SHP77 (cell line): Measurements from ENCODE around the gene SNX32.

Source experiments
- DNase-seq, 2 experiments: peaks; one replicate each; lab custom pipeline; 2025; lab: John Stamatoyannopoulos, UW

Gene SNX32

DNA sequence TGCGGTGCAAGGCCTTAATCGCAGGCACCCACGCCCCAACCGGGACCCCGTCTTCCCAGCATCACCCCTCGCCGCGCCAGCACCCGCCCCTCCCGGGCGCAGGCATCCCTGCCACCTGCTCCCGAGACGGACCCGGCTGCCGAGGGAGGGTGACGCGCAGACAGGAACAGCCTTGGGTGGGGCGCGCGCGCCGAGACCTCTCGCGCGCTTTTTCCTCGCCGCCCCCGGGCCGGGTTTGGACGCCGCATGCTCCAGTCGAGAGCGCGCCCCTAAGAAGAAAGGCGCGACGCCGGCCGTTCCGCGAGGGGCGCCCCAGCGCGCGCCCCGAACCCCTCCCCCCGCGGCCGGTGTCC, 23.7 kb downstream of the SNX32 start:
- no peak for DNase-seq

DNA sequence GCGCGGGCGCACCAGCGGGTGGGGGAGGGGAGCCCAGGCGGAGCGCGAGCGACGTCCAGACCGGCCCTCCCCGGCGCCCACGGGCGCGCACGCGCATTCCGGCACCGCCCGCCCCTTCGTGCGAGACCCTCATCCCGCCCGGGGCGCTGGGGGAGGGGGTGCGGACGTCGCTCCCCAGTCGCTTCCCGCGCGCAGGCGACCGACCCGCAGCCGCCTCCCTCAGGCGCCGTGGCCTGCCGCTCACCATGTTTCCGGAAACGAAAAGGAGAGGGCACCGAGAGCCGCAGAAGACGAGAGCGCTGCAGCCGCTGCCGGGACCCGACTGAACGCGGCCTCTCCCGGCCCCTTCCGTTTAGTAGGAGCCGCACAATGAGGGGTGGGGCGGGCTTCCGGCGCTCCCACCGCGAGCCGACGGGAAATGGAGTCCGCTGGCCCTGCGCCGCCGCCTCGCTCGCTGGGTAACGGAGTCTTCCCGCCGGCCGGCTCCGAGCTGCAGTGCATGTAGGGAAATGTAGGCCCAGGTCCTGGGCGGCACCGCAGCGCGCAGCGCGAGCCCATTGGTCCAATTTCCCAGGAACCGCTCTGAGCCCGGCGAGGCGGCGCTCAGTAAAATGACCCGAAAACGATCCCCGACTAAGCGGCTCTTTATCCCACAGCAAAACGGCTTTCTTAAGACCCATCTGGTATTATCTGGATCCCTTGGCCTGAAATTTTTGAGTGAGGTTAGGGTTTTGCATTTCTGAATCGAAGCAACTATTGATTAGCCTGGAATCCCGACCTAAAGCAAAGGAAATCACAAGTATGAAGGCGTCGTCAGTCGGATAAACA, 24.3 kb downstream of the SNX32 start, which contains the start of gene CFL1:
TSS of gene CFL1 (minus strand) at position 328 of the 828 bp plus-strand sequence. CDS start at position 247, 81 bp downstream.
- DNase-seq, result peak; percentile 90 to 96

DNA sequence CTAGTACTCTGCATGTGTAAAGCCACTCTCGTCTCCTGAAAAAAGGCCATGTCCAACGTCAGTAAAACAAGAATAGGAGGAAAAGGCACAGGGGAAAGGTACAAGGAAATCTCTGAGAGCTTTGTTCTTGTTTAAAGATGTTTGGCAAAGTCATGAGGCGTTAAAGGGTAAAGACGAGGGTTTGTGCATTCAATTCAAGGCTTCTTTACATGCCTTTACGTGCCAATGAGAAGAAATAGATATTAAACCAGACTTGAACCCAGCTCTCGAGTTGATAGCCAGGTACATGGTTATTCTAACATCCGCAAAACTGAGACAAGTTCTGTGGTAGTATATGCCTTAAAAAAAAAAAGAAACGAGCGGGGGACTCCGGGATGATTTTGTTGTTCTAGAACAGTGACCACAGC, 24.9 kb downstream of the SNX32 start:
- no peak for DNase-seq

DNA sequence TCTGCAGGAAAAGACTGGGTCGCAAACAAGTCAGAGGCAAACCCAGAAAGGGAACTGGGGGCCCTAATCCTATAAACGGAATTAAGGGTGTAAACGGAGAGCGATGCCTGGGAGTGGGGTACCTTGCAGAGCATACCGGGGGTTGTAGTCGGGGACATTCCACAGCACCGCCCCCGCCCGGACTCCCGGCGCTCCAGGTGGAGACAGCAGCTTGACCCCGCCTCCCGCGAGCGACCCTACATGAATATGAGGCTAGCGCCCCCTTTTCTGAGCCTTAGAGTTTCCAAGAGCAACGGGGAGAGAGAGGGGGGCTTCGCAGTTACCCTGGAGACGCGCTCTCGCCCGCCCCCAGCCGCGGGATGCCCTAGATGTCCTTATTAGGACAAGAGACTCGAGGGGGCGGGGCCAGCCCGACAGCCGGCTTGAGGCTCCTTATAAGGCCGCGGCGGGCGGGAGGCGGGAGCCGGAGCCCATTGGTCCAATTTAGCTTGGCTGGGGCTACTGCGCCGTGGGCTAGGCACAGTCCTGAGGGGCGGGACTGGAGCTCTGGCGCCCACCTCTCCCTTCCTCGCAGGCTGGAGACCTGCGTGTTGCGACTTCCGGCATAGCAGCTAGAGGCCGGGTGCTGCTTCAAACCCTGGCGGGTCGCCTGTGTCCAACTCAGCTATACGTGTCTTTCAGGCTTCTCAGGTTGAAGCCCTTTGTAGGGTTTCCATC, 25.5 kb downstream of the SNX32 start:
- peak; percentile 96 to 98 for DNase-seq

DNA sequence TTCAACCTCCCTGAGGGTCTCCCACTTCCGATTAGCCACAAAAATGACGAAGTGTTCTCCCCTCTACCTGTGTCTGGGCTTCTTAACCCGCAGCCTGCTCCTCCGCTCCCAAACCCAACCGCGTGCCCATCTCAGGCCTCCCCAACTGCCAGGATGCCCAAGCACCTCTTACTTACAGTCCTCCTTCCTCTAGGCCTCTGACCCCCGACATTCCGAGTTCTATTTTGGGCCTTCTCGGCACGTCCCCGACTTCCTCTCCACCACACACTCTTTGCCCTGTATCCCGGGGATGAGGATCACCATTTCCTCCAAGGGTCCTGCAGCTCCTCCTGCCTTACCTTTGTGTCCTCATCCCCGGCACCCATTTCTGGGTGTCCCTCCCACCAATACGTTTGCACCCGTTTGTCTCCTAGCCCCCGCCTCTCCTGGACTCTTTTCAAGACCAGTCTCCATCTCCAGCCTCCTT, 26.1 kb downstream of the SNX32 start:
- no peak for DNase-seq

DNA sequence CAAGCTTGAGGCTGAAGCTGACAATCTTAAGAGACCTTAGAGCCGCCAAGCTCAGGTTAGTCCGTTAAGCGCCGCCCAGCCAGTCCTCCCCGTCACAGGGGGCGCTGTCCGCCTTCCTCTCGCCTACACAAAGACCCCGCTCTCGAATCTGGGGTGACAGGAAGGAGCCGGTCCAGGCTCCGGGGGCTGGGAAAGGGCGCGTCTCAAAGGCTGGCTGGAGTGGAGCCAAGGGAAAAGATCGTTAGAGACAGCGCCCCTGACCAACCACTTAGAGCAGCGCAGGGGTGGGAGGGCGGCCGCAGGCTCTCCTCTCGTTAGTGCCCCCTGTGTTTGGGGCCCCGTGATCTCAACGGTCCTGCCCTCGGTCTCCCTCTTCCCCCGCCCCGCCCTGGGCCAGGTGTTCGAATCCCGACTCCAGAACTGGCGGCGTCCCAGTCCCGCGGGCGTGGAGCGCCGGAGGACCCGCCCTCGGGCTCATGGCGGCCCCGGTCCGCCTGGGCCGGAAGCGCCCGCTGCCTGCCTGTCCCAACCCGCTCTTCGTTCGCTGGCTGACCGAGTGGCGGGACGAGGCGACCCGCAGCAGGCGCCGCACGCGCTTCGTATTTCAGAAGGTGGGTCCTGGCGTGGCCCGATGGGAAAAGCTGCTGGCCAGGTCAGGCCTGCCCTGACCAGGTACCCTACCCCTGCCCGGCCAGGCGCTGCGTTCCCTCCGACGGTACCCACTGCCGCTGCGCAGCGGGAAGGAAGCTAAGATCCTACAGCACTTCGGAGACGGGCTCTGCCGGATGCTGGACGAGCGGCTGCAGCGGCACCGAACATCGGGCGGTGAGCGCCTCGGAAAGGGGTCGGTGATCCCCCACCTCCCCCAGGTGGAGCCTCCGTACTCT, 26.8 kb downstream of the SNX32 start, which contains the start of gene MUS81:
TSS of gene MUS81 (plus strand) at position 156 of the 887 bp plus-strand sequence. CDS start at position 477, 321 bp downstream.
- peak; percentile 94 for DNase-seq

DNA sequence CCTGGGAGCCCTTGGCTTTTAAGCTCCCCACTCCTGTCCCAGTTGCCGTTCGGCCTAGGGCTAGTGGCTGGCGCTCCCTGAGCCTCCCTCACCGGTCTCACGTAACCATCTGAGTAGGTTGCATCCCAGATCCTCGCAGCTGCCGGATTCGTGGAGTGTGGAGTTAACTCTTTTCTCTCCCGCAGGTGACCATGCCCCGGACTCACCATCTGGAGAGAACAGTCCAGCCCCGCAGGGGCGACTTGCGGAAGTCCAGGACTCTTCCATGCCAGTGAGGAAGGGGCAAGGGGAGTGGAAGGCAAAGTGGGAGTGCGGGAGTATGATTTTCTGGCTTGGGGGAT, 27.4 kb downstream of the SNX32 start:
- DNase-seq, result no peak

DNA sequence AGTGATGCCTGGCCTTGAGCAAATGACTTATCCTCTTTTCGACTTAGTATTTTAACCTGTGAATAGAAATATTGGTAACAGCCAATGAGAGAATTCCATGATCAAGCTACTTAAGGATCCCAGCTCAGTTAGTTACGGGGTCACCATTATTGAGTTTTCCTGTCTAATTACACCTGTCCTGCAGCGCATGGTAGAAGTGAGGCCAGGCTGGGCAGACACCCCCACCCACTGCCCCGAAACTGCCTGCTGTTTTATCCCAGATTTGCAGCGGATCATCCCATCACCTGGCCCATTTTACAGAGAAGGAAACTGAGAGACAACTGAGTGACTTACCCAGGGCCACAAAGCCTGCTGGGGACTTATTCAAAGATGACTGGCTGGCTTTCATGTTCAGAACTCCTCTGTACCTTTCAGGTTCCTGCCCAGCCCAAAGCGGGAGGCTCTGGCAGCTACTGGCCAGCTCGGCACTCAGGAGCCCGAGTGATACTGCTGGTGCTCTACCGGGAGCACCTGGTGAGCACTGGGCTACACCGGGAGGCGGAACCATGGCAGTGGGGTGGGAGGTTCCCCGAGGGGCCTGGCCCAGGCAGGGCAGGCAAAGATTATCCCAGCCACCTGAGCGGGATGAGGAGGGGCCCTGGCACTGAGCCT, 27.9 kb downstream of the SNX32 start:
- DNase-seq, result no peak

DNA sequence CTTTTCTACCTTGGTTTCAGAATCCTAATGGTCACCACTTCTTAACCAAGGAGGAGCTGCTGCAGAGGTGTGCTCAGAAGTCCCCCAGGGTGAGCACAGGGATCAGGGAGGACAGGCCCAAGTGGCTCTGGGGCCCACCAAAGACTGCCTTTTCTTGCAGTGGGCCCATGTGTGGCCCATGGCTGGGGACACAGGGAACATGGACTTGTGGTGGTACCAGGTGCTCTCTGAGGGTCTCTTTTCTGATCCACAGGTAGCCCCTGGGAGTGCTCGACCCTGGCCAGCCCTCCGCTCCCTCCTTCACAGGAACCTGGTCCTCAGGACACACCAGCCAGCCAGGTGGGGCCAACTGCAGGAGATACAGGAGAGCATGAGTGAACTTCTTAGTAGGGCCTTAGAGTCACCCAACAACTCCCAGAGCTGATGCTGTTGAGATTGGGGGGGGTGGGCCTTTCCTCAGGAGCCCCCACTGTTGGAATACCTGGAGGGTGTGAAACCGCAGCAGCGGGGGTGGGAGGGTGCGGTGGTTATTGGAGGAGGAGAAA, 28.5 kb downstream of the SNX32 start:
- DNase-seq, result no peak

DNA sequence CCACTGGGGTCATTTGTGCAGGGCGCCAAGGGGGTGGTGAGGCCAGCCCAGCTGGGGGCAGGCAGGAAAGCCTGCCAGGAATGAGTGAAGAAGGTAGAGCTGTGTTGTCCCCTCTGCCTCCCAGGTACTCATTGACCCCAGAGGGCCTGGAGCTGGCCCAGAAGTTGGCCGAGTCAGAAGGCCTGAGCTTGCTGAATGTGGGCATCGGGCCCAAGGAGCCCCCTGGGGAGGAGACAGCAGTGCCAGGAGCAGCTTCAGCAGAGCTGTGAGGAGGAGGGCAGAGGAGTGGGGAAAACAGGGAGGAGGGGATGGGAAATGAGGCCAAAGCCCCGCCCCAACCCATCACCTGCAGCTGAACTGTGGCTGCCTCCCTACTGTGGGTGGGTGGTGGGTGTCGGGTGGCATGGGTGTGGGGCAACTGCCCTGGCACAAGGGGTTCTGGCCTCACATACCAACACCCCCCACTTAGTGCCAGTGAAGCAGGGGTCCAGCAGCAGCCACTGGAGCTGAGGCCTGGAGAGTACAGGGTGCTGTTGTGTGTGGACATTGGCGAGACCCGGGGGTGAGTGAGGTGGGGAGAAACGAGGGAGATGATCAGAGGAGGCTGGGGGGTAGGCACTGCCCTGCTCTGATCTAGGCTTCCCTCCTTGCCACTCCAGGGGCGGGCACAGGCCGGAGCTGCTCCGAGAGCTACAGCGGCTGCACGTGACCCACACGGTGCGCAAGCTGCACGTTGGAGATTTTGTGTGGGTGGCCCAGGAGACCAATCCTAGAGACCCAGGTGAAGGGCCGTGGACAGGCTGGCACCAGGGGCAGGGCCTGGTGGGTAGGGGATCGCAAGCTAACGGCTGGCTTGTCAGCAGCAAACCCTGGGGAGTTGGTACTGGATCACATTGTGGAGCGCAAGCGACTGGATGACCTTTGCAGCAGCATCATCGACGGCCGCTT, 29.5 kb downstream of the SNX32 start:
- no peak for DNase-seq

DNA sequence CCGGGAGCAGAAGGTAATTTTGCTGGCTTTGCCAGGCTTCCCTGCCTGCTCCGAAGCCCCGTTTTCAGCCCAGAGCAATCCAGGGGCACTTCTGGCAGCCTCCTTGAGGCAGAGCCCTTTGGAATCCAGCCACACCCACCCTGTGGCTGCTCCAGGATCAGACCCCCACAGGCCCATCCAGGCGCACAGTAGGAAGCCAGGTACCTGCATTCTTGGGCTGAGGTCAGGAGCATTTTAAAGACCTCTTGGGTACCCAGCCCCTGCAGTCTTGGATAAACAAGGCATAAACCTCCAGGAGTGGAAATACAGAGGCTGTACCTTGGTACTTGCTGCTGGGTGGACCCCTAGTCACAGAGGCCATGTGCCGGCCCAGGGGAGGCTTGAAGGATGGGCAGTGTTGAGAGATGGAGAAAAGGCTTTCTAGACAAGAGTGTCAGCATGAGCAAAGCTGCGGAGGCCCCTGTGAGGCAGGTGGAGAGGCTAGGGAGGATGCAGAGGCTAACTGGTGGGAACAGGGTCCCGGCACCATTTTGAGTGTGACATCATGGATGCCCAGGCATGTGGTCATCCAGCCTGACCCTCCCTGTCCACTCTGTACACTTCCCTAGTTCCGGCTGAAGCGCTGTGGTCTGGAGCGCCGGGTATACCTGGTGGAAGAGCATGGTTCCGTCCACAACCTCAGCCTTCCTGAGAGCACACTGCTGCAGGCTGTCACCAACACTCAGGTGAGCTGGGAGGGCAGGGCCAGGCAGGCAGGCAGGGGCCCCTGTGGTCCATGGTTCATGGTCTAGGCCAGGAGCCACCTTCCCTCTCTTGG, 30.3 kb downstream of the SNX32 start:
- DNase-seq, result no peak

DNA sequence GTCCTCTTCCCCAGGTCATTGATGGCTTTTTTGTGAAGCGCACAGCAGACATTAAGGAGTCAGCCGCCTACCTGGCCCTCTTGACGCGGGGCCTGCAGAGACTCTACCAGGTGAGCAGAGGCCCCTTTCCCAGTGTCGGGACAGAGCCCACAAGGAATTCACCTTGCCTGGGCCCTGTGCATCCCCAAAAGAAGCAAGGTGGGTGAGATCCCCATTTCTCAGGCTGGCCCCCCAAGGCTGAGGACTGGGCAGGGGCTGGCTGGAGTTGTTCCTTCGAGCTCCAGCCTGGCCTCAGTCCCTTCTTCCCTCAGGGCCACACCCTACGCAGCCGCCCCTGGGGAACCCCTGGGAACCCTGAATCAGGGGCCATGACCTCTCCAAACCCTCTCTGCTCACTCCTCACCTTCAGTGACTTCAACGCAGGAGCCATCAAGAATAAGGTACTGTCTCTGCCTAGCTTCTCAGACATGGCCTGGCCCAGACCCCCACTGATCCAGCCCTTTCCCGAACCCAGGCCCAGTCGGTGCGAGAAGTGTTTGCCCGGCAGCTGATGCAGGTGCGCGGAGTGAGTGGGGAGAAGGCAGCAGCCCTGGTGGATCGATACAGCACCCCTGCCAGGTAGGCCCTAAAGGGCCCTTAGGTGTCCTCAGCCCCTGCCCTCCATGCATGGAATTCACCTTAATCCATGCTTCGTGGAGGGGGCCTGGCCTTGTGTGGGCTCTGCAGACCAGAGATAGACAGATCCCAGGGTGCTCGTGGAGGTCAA, 31.1 kb downstream of the SNX32 start:
- no peak for DNase-seq

DNA sequence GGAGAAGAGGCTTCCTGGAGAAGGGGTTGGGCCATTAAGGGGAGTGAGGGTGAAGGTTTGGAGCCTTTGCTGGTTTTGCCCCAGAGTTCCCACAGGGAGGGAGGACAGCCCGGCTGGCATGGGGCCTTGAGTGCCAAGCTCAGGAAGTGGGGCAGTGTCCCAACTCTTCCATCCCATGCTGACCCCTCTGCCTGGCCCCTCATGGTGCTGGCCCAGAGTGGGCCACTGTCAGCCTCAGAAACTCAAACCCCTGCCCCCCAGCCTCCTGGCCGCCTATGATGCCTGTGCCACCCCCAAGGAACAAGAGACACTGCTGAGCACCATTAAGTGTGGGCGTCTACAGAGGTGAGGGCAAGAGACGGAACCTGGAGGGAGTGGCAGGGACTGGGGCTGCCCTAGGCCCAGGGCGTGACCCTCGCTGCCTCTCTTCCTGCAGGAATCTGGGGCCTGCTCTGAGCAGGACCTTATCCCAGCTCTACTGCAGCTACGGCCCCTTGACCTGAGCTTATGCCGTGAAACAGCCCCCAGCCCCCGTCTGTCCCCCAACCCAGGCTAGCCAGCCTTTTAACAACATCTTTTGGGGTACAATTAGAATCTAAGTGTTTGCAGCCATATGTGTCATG, 31.9 kb downstream of the SNX32 start:
- DNase-seq, result no peak

DNA sequence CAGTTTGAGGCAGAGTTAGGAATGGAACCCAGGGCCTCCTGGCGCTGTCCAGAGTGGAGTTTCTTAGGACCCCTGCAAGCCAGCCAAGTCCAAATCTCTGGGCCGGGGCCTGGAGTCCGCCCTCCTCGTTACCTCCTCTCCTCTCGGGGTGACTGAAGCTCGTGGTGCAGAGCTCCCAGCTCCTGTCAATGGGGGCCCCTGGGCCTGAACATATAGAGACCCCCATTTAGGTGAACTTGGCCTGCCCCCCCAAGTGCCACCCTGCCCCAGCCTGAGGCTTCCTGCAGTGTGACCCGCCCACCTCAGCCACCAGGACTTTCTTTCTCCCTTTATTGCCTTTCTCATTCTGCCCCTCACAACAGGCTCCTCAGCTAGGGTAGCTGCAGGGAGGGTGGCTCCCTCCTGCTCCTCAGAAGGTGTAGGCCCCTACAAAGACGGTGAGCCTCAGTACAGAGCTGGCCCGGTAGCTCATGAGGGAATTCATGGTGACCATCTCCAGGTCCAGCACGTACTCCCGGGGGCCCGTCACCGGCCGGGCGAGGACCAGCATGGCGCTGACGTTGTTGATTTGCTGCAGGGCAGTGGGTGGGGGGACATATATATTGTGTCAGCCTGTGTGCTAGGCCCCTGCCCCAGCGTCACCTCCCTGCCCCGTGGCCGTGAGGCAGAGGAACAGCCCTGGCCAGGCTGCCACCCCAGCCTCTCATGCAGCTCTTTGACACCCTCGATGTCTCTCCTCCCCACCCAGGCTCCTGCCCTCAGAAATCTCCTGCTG, 32.9 kb downstream of the SNX32 start:
- DNase-seq, result no peak

DNA sequence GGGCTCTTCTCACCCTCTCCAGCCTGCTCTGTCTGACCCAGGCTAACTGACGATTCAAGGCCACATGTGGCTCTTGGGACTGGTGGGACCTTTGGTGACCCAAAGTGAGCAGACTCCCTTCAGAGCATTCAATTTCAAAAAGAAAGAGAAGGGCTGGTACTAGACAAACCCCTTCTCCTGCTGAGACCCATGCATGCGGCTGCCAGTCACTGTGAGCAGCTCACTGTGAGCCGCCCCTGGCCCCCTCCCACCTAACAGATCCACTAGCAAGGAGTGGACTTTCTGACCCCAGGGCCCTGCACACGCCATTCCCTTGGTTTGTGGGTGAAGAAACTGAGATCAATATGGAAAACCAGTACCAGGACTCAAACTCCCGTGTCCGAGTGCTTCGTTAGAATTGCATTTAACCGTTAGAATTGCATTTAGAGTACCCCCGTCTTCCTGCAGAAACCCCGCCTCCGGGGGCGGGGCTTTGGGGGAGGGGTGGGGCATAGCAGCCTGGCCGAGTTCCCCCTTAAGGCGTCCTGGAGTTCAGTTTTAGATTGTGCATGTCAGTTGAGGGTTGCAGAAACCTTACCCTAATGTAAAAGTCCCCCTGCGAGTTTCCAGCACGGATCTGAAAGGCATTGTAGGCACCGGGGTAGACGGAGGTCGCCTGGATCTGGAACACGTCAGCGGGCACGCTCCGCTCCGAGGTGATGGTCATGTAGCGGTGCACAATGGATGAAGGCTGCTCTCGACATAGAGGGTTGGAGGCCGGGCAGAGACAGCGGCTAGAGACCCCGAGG, 33.7 kb downstream of the SNX32 start:
- DNase-seq, result no peak

DNA sequence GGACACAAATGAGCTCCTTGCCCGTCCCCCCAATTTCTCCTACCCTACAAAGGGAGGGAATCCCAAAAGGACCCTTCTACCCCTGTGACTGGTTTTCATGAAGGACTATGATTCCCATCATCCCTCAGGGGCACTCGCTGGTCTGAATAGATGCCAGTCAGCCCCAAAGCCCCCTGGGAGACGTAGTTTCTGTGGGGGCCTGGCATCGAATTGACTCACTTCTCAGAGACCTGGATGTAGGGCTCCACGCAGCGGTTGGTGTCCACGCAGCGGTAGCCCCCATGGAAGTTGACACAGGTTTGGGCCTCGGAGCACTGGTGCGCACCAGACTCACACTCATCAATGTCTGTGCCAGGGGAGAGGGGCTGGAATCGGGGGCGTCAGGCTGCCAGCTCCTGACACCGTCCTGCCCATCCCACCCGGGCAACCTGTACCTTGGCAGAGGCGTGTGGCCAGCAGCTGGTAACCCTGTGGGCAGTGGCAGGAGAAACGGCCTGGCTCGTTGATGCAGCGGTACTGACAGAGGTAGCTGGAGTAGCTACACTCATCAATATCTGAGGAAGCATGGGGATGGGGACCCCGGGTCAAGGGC, 34.4 kb downstream of the SNX32 start:
- DNase-seq, result no peak
